T-helper 1 cell treated with Interleukin-12 subunit alpha and Interleukin-12 subunit beta and Interleukin-4 antibody, amounts not matched to agents 30 μg/mL and 1 μg/mL, for 36 hours (primary cell): ENCODE results near the gene ESYT1.

Source experiments
- H3K27ac Mint-ChIP-seq: one replicate; pipeline ENCODE4 v1.8.0; 2021; ENCODE audit warnings: mild to moderate bottlenecking, mixed read lengths
- H3K27me3 Mint-ChIP-seq: one replicate; pipeline ENCODE4 v1.8.0; 2021; ENCODE audit warnings: low read depth, mixed read lengths
- H3K36me3 Mint-ChIP-seq: one replicate; pipeline ENCODE4 v1.8.0; 2021; ENCODE audit warnings: low read depth, mixed read lengths
- H3K4me1 Mint-ChIP-seq: one replicate; pipeline ENCODE4 v1.8.0; 2021; ENCODE audit warnings: low read depth, mixed read lengths
- H3K4me3 Mint-ChIP-seq: one replicate; pipeline ENCODE4 v1.8.0; 2021; ENCODE audit warnings: mild to moderate bottlenecking, moderate library complexity, mixed read lengths
- H3K9me3 Mint-ChIP-seq: one replicate; pipeline ENCODE4 v1.8.0; 2021; ENCODE audit warnings: mixed read lengths

ESYT1 gene

GRCh38 chr12:56127888-56128669, at the start of gene ESYT1:
Gene ESYT1 (plus strand): TSS chr12:56128267. CDS start chr12:56128320, 53 bp downstream.
- Mint-ChIP-seq H3K9me3 (peaks cover 6% of the 10 kb centered on the region), H3K4me3 (peak within 1 kb of the TSS; percentile 96)

GRCh38 chr12:56078427-56078826, 49.6 kb upstream of the ESYT1 start:
- Mint-ChIP-seq H3K4me3 (peak overlapping the region; percentile 82), H3K36me3 (no peaks in the 10 kb centered on the region), H3K27ac (no peak overlapping the region), H3K27me3 (peaks cover 18% of the 10 kb centered on the region), H3K9me3 (no peaks in the 10 kb centered on the region), H3K4me1 (peaks cover 9% of the 10 kb centered on the region)

More at GRCh38 chr12:56127888-56128669, at the start of gene ESYT1:
- Mint-ChIP-seq H3K36me3 (peaks cover 30% of the 10 kb centered on the region), H3K27me3 (no peaks in the 10 kb centered on the region), H3K27ac (peak within 1 kb of the TSS; percentile 93), H3K4me1 (peaks cover 57% of the 10 kb centered on the region)

GRCh38 chr12:56078931-56079722, 48.9 kb upstream of the ESYT1 start:
- H3K9me3 Mint-ChIP-seq = no peaks in the 10 kb centered on the region
- H3K27me3 Mint-ChIP-seq = peaks cover 24% of the 10 kb centered on the region
- no peak overlapping the region for H3K27ac Mint-ChIP-seq
- peaks cover 9% of the 10 kb centered on the region for H3K4me1 Mint-ChIP-seq
- H3K36me3 Mint-ChIP-seq = no peaks in the 10 kb centered on the region
- H3K4me3 Mint-ChIP-seq = peak overlapping the region; percentile 82

- no peaks in the 10 kb centered on the region for H3K36me3 Mint-ChIP-seq
- H3K4me3 Mint-ChIP-seq = peak within 1 kb of the TSS; percentile 82
- H3K27ac Mint-ChIP-seq = no peak within 1 kb of the TSS
- no peaks in the 10 kb centered on the region for H3K9me3 Mint-ChIP-seq
- H3K4me1 Mint-ChIP-seq = peaks cover 9% of the 10 kb centered on the region
- H3K27me3 Mint-ChIP-seq = peaks cover 25% of the 10 kb centered on the region
Observed at GRCh38 chr12:56079723-56080555, 48.1 kb upstream of the ESYT1 start, which contains the start of gene ERBB3. Gene ERBB3 (plus strand): TSS chr12:56080165. CDS start chr12:56080301, 136 bp downstream.

- peak overlapping the region; percentile 67 for H3K4me3 Mint-ChIP-seq
- H3K4me1 Mint-ChIP-seq = peaks cover 12% of the 10 kb centered on the region
- no peak overlapping the region for H3K27ac Mint-ChIP-seq
- no peaks in the 10 kb centered on the region for H3K36me3 Mint-ChIP-seq
- peaks cover 25% of the 10 kb centered on the region for H3K27me3 Mint-ChIP-seq
- H3K9me3 Mint-ChIP-seq = no peaks in the 10 kb centered on the region
Observed at GRCh38 chr12:56080556-56081138, 47.4 kb upstream of the ESYT1 start.

- peak overlapping the region; percentile 67 for H3K4me3 Mint-ChIP-seq
Observed at GRCh38 chr12:56081393-56082347, 46.4 kb upstream of the ESYT1 start.

GRCh38 chr12:56082382-56082781, 45.7 kb upstream of the ESYT1 start:
- Mint-ChIP-seq H3K4me1 (peaks cover 12% of the 10 kb centered on the region), H3K27me3 (peaks cover 25% of the 10 kb centered on the region), H3K9me3 (no peaks in the 10 kb centered on the region), H3K27ac (no peak overlapping the region), H3K4me3 (no peak overlapping the region), H3K36me3 (no peaks in the 10 kb centered on the region)

More at GRCh38 chr12:56081393-56082347, 46.4 kb upstream of the ESYT1 start:
- H3K27ac Mint-ChIP-seq = no peak overlapping the region
- peaks cover 12% of the 10 kb centered on the region for H3K4me1 Mint-ChIP-seq
- H3K9me3 Mint-ChIP-seq = no peaks in the 10 kb centered on the region
- H3K27me3 Mint-ChIP-seq = peaks cover 25% of the 10 kb centered on the region
- no peaks in the 10 kb centered on the region for H3K36me3 Mint-ChIP-seq

GRCh38 chr12:56082967-56083366, 45.1 kb upstream of the ESYT1 start:
- Mint-ChIP-seq H3K36me3 (no peaks in the 10 kb centered on the region), H3K27me3 (peaks cover 25% of the 10 kb centered on the region), H3K4me3 (no peak overlapping the region), H3K4me1 (peaks cover 12% of the 10 kb centered on the region), H3K27ac (no peak overlapping the region), H3K9me3 (no peaks in the 10 kb centered on the region)

- Mint-ChIP-seq H3K9me3 (no peaks in the 10 kb centered on the region), H3K36me3 (no peaks in the 10 kb centered on the region), H3K4me1 (peaks cover 5% of the 10 kb centered on the region), H3K27ac (no peak overlapping the region), H3K27me3 (peaks cover 20% of the 10 kb centered on the region), H3K4me3 (no peak overlapping the region)
Observed at GRCh38 chr12:56084958-56085543, 43.0 kb upstream of the ESYT1 start.

- Mint-ChIP-seq H3K9me3 (no peaks in the 10 kb centered on the region), H3K4me1 (peaks cover 3% of the 10 kb centered on the region), H3K27ac (no peak overlapping the region), H3K4me3 (no peak overlapping the region), H3K27me3 (peaks cover 18% of the 10 kb centered on the region), H3K36me3 (no peaks in the 10 kb centered on the region)
Observed at GRCh38 chr12:56086096-56086495, 42.0 kb upstream of the ESYT1 start.

- H3K9me3 Mint-ChIP-seq = no peaks in the 10 kb centered on the region
- H3K4me1 Mint-ChIP-seq = peaks cover 3% of the 10 kb centered on the region
- no peaks in the 10 kb centered on the region for H3K36me3 Mint-ChIP-seq
- H3K27me3 Mint-ChIP-seq = peaks cover 15% of the 10 kb centered on the region
- no peak overlapping the region for H3K4me3 Mint-ChIP-seq
- H3K27ac Mint-ChIP-seq = no peak overlapping the region
Observed at GRCh38 chr12:56086608-56087007, 41.5 kb upstream of the ESYT1 start.

GRCh38 chr12:56087220-56087619, 40.8 kb upstream of the ESYT1 start:
- no peak overlapping the region for H3K4me3 Mint-ChIP-seq
- no peaks in the 10 kb centered on the region for H3K9me3 Mint-ChIP-seq
- no peaks in the 10 kb centered on the region for H3K36me3 Mint-ChIP-seq
- H3K27ac Mint-ChIP-seq = no peak overlapping the region
- peaks cover 15% of the 10 kb centered on the region for H3K27me3 Mint-ChIP-seq
- peaks cover 3% of the 10 kb centered on the region for H3K4me1 Mint-ChIP-seq

GRCh38 chr12:56097738-56098137, 30.3 kb upstream of the ESYT1 start:
- H3K36me3 Mint-ChIP-seq = peaks cover 3% of the 10 kb centered on the region
- no peak overlapping the region for H3K4me3 Mint-ChIP-seq
- peaks cover 17% of the 10 kb centered on the region for H3K4me1 Mint-ChIP-seq
- H3K27me3 Mint-ChIP-seq = peaks cover 30% of the 10 kb centered on the region
- H3K27ac Mint-ChIP-seq = no peak overlapping the region
- no peaks in the 10 kb centered on the region for H3K9me3 Mint-ChIP-seq
